Natural killer cell (primary cell): ENCODE measurements around the gene PTPN5. TPM values are rescaled to one million over a fixed set of nuclear protein-coding genes. Genes with fewer than 3 reads are reported as not detected.

ENCODE experiments used
- ATAC-seq, 3 donors: fragments of 150-1000 bp in 2 of 3; fragments of 200-7000 bp in 1 of 3; cut with Tn5 transposase; 1 replicate in 1 of 3; 2 replicates in 2 of 3; pipeline ENCODE4 v1.10.0; 2021; ENCODE audit warnings: mild to moderate bottlenecking in 2 of 3, moderate library complexity in 2 of 3
- DNase-seq, 2 donors: peaks; one replicate each; pipeline versions ENCODE4 v3.0.0 to v3.0.0-alpha.2; 2013 to 2021; ENCODE audit warnings: mixed read lengths in 1 of 2
- H3K27ac ChIP-seq: one replicate; pipeline ENCODE4 v1.5.1; 2013; ENCODE audit warnings: mild to moderate bottlenecking, low read length
- H3K27me3 ChIP-seq: one replicate; pipeline ENCODE4 v1.6.1; 2013; ENCODE audit warnings: low read length; ENCODE audit not compliant: control insufficient read depth, insufficient read depth
- H3K36me3 ChIP-seq: one replicate; pipeline ENCODE4 v1.6.1; 2013; ENCODE audit warnings: low read length; ENCODE audit not compliant: control insufficient read depth, insufficient read depth
- H3K4me1 ChIP-seq: one replicate; pipeline ENCODE4 v1.6.1; 2013; ENCODE audit warnings: low read length; ENCODE audit not compliant: control insufficient read depth, insufficient read depth
- H3K4me3 ChIP-seq: one replicate; pipeline ENCODE4 v1.5.1; 2013; ENCODE audit warnings: low read length
- H3K9me3 ChIP-seq: one replicate; pipeline ENCODE4 v1.6.1; 2013; ENCODE audit warnings: low read length; ENCODE audit not compliant: control insufficient read depth, insufficient read depth
- H3K27ac Mint-ChIP-seq, 2 donors: one replicate each; pipeline ENCODE4 v1.8.0; 2022; ENCODE audit warnings: mild to moderate bottlenecking in 2 of 2, mixed read lengths in 2 of 2, moderate library complexity in 1 of 2
- H3K27me3 Mint-ChIP-seq, 2 donors: one replicate each; pipeline ENCODE4 v1.8.0; 2022; ENCODE audit warnings: low read depth in 2 of 2, mixed read lengths in 2 of 2
- H3K36me3 Mint-ChIP-seq: one replicate; pipeline ENCODE4 v1.8.0; 2022; ENCODE audit warnings: mixed read lengths
- H3K4me1 Mint-ChIP-seq, 2 donors: one replicate each; pipeline ENCODE4 v1.8.0; 2022; ENCODE audit warnings: mixed read lengths in 2 of 2
- H3K4me3 Mint-ChIP-seq: one replicate; pipeline ENCODE4 v1.8.0; 2022; ENCODE audit warnings: mild to moderate bottlenecking, moderate library complexity, mixed read lengths
- H3K9me3 Mint-ChIP-seq, 2 donors: one replicate each; pipeline ENCODE4 v1.8.0; 2022; ENCODE audit warnings: mixed read lengths in 2 of 2
- WGBS: methylation state at CpG from one replicate; pipeline ENCODE4 v1.1.7; 2013; ENCODE audit warnings: missing lambda C conversion rate; ENCODE audit not compliant: insufficient coverage; 5-methylcytosine and 5-hydroxymethylcytosine counted together
- intact Hi-C: fragments of 100-400 bp; cut with micrococcal nuclease; formaldehyde crosslinking; loops from one replicate; pipeline ENCODE4 v1.14.2; 2022
- total RNA-seq, 4 donors: library from RNA; stranded (reverse); fragments of 120-200 nt in 1 of 4; gene quantifications; one replicate each; pipeline versions ENCODE4 v1.2.3 to v1.2.4, GENCODE V29; 2013 to 2022
- TF ChIP-seq, protein P1 (sequence below): fragments of 200-600 bp; IDR thresholded peaks from one replicate; pipeline ENCODE4 v1.8.0; 2022; ENCODE audit warnings: antibody characterized with exemption

Gene PTPN5
- total RNA-seq, 3 donors from 2014 or later (not counting 1 experiment from before 2014, with no cell fraction given): not detected

DNA sequence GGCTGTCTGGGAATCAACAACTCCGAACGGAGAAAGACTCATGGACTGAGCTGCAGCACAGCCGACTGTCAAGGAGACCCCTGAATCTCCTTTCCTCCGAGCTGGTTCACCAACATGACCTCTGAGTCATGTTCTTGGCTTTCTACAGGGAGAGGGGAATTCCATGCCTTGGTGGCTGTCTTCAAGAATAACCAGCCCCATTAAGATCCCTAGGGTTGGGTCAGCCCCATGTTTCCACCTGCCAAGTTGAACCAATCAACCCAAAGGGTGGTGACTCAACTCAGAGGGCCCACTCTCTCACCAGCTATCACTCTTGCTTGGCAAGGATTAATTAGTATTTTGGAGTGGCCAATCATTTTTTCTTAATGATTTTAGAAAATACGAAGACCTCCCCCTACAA, 37.3 kb downstream of the PTPN5 start:
- Histone ChIP-seq H3K27me3 (no peaks in the 10 kb centered on the region), H3K4me1 (no peaks in the 10 kb centered on the region), H3K36me3 (no peaks in the 10 kb centered on the region), H3K9me3 (no peaks in the 10 kb centered on the region), H3K4me3 (no peak overlapping the region), H3K27ac (no peak overlapping the region)
- no peak for ATAC-seq
- peaks cover 0 to 10% of the 10 kb centered on the region in 2 donors for H3K27me3 Mint-ChIP-seq
- H3K36me3 Mint-ChIP-seq: no peaks in the 10 kb centered on the region
- intact Hi-C loops: no loop called here
- H3K27ac Mint-ChIP-seq: no peak overlapping the region
- TF ChIP-seq, protein P1, sequence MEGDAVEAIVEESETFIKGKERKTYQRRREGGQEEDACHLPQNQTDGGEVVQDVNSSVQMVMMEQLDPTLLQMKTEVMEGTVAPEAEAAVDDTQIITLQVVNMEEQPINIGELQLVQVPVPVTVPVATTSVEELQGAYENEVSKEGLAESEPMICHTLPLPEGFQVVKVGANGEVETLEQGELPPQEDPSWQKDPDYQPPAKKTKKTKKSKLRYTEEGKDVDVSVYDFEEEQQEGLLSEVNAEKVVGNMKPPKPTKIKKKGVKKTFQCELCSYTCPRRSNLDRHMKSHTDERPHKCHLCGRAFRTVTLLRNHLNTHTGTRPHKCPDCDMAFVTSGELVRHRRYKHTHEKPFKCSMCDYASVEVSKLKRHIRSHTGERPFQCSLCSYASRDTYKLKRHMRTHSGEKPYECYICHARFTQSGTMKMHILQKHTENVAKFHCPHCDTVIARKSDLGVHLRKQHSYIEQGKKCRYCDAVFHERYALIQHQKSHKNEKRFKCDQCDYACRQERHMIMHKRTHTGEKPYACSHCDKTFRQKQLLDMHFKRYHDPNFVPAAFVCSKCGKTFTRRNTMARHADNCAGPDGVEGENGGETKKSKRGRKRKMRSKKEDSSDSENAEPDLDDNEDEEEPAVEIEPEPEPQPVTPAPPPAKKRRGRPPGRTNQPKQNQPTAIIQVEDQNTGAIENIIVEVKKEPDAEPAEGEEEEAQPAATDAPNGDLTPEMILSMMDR: no peak
- WGBS: 70% methylated on average over 5 of the region's 5 CpGs
- H3K4me3 Mint-ChIP-seq: no peak overlapping the region
- H3K9me3 Mint-ChIP-seq: no peaks in the 10 kb centered on the region
- DNase-seq: no peak
- H3K4me1 Mint-ChIP-seq: no peaks in the 10 kb centered on the region

GRCh38 chr11:18752502-18752901, 39.1 kb downstream of the PTPN5 start:
- DNase-seq (no peak), ATAC-seq (no peak)
- no peak overlapping the region for H3K4me3 ChIP-seq
- H3K36me3 ChIP-seq: no peaks in the 10 kb centered on the region
- H3K27me3 ChIP-seq: no peaks in the 10 kb centered on the region
- H3K4me3 Mint-ChIP-seq: no peak overlapping the region
- no peak overlapping the region for H3K27ac Mint-ChIP-seq
- peaks cover 0 to 7% of the 10 kb centered on the region in 2 donors for H3K27me3 Mint-ChIP-seq
- no peaks in the 10 kb centered on the region for H3K36me3 Mint-ChIP-seq
- TF ChIP-seq, protein P1: no peak
- intact Hi-C loops: no loop called here
- H3K27ac ChIP-seq: no peak overlapping the region
- H3K4me1 Mint-ChIP-seq: no peaks in the 10 kb centered on the region
- H3K9me3 Mint-ChIP-seq: no peaks in the 10 kb centered on the region
- H3K9me3 ChIP-seq: no peaks in the 10 kb centered on the region
- no peaks in the 10 kb centered on the region for H3K4me1 ChIP-seq
- 72% methylated on average over 3 of the region's 3 CpGs for WGBS

DNA sequence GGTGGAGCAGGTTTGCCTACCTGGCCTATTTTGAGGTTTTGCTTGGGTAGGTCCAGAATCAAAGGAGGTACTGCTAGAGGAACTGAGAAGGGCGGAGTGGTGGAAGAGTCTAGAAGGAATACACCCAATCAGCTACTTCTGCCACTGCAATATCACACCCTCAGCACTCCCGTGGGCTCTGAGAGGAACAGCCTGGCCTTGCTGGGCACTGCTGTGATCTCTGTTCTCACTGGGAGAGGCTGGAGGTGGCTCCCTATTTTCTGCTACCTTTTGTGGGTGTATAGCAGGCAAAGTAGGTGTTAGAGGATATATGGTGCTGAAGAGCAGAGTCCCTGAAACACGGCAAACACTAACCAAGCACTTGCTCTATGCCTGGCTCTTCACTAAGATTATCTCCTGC, 40.7 kb downstream of the PTPN5 start:
- TF ChIP-seq, protein P1: no peak
- Histone ChIP-seq H3K27ac (no peak overlapping the region), H3K4me3 (no peak overlapping the region), H3K4me1 (no peaks in the 10 kb centered on the region), H3K27me3 (no peaks in the 10 kb centered on the region), H3K36me3 (no peaks in the 10 kb centered on the region), H3K9me3 (no peaks in the 10 kb centered on the region)
- intact Hi-C loops: no loop called here
- DNase-seq (no peak), ATAC-seq (no peak)
- 78% methylated on average over 2 of the region's 3 CpGs for WGBS
- Mint-ChIP-seq H3K4me1 (no peaks in the 10 kb centered on the region), H3K9me3 (no peaks in the 10 kb centered on the region), H3K36me3 (no peaks in the 10 kb centered on the region), H3K27me3 (peaks cover 0 to 7% of the 10 kb centered on the region in 2 donors), H3K4me3 (no peak overlapping the region), H3K27ac (no peak overlapping the region)

GRCh38 chr11:18749681-18750319, 41.8 kb downstream of the PTPN5 start:
- H3K9me3 Mint-ChIP-seq: no peaks in the 10 kb centered on the region
- no peak for DNase-seq
- WGBS: 73% methylated on average over 12 of the region's 12 CpGs
- Histone ChIP-seq H3K27ac (no peak overlapping the region), H3K27me3 (no peaks in the 10 kb centered on the region), H3K4me1 (no peaks in the 10 kb centered on the region), H3K36me3 (no peaks in the 10 kb centered on the region), H3K4me3 (no peak overlapping the region), H3K9me3 (no peaks in the 10 kb centered on the region)
- H3K4me3 Mint-ChIP-seq: no peak overlapping the region
- intact Hi-C loops: no loop called here
- no peak for ATAC-seq
- peaks cover 0 to 7% of the 10 kb centered on the region in 2 donors for H3K27me3 Mint-ChIP-seq
- H3K36me3 Mint-ChIP-seq: no peaks in the 10 kb centered on the region
- no peaks in the 10 kb centered on the region for H3K4me1 Mint-ChIP-seq
- TF ChIP-seq, protein P1: no peak
- H3K27ac Mint-ChIP-seq: no peak overlapping the region
